ENCODE data around the gene SPIRE2.
"Not testable (repeated sequence)": the region's sequence is repeated elsewhere in the genome, so short reads cannot be mapped to it uniquely, and the experiment has no call there.

SPIRE2 gene

DNA sequence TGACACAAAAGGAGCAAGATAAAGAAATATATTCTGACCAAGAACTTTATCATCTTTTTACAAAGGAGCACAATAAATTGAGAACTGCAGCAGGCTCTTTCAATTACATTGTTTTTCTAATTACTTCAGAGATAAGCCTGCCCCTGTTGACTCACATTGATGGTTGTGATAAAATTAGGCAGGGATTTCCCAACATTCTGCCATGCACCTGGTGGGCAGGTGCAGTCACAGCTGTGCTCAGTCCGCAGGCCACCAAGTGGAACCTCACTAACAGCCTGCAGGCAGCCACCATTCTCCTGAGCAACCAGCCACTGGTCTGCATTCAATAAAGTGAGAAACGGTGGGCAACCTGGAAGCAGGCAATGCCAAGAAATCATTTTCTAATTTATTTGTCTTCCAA, 17.0 kb upstream of the SPIRE2 start:
- no peak for DNase-seq (ENCODE audit: low read depth)

GRCh38 chr16:89815639-89816348, 12.5 kb upstream of the SPIRE2 start:
- DNase-seq (ENCODE audit: low read depth) = no peak

- not testable (repeated sequence) for DNase-seq (ENCODE audit: low read depth)
Measured at GRCh38 chr16:89818851-89819403, 9.3 kb upstream of the SPIRE2 start.

GRCh38 chr16:89819448-89819847, 8.8 kb upstream of the SPIRE2 start:
- not testable (repeated sequence) for DNase-seq (ENCODE audit: low read depth)

DNA sequence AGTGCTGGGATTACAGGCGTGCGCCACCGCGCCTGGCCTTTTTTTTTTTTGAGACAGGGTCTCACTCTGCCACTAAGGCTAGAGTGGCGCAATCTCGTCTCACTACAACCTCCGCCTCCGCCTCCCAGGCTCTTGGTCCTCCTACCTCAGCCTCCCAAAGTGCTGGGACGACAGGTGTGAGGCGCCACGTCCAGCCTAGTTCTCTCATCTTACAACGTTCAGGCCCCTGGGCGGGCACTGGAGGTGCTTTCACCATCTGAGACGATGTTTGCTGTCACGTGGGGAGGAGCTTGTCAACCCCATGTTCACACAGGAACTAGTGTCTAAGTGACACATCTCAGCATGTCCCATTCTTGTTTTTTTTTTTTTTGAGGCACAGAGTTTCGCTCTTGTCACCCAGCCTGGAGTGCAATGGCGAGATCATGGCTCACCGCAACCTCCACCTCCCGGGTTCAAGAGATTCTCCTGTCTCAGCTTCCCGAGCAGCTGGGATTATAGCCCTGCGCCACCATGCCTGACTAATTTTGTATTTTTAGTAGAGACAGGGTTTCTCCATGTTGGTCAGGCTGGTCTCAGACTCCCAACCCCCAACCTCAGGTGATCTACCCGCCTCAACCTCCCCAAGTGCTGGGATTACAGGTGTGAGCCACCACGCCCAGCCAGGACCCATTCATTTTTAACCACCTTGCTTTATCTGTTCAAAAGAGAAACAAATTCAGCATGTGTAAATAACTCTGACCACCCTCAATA, 6.7 kb upstream of the SPIRE2 start:
- DNase-seq (ENCODE audit: low read depth) = no peak

- DNase-seq (ENCODE audit: low read depth) = no peak
Measured at GRCh38 chr16:89822188-89823086, 5.8 kb upstream of the SPIRE2 start.

DNA sequence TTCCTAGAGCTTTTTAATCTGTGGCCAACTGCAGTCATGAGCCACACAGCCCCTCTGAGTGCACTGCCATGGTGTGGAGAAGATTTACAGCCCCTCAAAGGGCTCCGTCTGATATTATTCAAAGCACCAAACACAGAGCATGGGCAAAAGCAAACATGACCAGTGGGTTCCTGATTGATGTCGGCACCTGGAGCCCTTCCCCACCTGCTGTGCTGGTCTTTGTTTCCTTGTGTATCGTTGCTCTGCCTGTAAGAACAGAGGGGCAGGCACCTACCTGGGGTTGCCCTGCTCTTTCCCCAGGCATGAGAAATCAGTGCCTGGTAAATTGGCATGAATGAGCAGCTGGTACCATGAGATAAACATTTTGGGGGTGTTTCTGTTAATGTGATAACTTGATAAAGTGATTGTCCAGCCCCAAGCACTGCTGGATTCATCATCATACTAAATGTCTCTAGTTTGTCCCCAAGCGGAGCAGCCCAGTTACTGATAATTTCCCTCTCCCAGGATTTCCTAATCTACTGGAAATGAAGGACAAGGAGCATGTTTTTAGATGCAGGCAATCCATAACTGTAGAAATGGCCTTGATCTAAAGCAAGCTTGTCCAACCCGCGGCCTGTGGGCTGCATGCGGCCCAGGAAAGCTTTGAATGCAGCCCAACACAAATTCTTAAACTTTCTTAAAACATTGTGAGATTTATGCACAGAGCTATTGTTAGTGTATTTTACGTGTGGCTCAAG, 5.0 kb upstream of the SPIRE2 start:
- no peak for DNase-seq (ENCODE audit: low read depth)

DNA sequence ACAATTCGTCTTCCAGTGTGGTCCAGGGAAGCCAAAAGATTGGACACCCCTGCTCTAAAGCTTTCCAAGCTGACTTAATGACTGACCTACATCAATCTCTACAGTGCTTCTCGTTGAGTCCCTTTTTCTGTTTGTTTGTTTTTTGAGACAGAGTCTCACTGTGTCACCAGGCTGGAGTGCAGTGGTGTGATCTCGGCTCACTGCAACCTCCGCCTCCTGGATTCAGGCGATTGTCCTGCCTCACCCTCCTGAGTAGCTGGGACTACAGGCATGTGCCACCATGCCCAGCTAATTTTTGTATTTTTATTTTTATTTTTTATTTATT, 4.5 kb upstream of the SPIRE2 start:
- not testable (repeated sequence) for DNase-seq (ENCODE audit: low read depth)

DNA sequence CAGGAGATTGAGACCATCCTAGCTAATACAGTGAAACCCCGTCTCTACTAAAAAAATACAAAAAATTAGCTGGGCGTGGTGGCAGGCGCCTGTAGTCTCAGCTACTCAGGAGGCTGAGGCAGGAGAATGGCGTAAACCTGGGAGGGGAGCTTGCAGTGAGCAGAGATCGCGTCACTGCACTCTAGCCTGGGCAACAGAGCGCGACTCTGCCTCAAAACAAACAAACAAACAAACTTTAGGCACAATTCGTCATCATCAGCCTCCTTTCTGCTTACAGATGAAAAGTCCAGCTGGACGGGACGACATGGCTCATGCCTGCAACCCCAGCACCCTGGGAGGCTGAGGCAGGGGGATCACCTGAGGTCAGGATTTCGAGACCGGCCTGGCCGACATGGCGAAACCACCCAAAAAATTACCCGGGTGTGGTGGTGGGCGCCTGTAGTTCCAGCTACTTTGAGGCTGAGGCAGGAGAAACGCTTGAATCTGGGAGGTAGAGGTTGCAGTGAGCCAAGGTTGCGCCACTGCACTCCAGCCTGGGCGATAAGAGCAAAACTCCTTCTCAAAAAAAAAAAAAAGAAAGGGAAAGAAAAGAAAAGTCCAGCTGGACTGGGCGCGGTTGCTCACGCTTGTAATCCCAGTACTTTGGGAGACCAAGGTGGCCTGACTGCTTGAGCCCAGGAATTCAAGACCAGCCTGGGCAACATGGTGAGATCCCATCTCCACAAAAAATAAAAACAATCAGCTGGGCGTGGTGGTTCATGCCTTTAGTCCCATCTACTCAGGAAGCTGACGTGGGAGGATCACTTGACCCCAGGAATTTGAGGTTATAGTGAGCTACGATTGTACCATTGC, 1.5 kb upstream of the SPIRE2 start:
- DNase-seq (ENCODE audit: low read depth) = no peak

DNA sequence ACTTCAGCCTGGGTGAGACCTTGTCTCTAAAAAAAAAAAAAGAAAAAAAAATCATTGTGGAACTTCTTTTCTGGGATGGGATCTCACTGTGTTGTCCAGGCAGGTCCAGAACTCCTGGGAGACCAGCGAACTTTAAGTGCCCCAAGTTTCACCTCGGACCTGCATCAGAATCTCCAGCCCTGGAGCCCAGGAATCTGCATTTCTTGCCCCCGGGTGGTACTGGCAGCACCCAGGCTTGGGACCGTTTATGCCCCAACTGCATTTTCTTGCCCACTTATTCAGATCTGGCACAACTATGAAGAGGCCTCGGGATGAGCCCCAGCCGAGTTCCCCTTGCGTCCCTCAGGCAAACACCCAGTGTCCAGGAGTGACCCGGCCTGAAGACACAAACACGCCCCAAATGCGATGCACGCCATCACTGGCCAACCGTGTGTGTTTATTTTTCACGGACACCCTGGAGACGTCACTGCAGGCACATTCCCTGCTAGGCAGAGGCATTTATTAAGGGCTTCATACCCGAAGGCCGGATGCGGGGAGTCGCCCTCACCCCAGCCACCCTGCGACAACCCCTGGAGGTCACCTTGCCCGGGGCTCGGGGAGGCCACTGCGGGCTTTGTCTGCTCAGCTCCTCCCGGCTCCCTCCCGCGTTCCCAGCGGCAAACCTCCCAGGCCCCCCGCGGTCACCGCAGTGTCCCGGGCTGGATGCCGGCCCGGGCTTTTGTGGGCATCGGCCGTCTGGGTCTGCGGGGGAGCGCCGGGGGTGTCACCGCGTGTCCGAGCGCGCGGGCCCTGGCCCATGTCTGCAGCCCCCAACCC, 684 bp upstream of the SPIRE2 start:
- DNase-seq (ENCODE audit: low read depth) = no peak

DNA sequence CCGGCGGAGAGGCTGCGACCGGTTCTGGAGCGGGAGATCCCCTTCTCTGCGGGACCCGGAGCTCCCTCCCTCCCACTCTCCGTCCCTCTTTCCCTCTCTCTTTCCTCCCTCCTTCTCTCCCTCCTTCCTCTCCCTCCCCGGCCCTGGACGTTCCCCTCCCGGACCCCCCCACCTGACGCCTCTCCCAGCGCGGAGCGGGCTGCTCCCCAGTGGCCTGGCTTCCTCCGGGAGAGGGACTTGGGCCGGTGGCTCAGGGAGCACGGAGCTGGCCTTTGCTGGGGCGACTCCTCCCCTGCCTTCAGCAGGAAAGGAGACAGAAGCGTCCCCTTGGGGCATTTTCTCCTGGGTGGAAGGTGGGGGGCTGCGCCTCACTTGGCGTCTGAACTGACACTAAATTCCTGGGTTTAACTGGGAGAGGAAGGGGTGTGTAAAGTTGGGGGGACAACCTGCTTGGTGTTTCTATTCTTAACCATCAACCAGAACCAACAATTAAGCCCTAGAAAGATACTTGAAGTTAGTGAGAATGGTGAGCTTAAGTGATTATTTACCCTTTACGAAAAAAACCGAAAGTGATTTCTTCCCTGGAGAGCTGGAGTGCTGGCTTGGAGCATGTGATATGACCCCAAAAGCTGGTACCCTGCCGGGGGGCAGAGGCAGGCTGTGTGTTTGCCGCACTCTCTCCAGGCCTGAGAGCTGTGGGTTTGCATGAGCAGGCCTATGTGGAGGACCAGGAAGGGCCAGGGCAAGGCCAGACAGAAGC, 775 bp downstream of the SPIRE2 start:
- DNase-seq (ENCODE audit: low read depth) = no peak

DNA sequence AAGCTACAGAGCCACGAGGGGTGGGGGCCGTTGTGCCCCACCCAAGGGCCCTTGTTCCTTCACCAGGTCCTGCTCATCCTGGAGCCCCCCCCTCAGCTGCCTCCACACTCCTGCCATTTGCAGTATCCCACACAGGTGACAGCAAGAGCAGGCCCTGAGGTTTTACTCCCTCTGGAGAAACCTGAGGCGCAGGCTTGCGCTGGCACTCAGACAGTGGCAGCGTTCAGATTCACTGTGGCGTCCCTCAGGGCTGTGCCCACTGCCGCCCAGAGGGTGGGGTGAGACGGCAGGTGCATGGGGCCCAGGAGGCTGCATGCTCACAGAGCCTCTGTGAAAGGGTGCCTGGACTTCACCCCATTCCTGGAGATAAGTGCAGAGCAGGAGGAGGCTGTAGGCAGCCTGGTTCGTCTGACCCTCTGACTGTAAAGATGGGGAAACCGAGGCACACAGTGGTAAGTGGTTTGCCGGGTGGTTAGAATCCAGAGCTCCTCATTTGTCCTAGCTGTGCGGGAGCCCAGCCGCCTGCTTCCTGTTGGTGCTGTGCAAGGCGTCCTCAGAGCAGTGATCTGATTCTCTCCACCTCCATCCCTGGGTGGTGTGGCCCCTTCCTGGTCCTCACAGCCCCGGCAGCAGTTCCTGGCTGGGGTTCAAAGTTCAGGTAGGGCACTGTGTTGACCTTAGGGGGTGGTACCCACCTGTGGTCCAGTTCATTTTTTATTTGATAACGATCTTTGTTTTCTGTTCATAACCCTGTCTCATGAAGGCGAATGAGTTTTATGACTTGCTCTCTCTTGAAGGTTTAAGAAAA, 1.6 kb downstream of the SPIRE2 start:
- DNase-seq (ENCODE audit: low read depth) = no peak

GRCh38 chr16:89831810-89832328, 3.6 kb downstream of the SPIRE2 start:
- DNase-seq (ENCODE audit: low read depth) = no peak

DNA sequence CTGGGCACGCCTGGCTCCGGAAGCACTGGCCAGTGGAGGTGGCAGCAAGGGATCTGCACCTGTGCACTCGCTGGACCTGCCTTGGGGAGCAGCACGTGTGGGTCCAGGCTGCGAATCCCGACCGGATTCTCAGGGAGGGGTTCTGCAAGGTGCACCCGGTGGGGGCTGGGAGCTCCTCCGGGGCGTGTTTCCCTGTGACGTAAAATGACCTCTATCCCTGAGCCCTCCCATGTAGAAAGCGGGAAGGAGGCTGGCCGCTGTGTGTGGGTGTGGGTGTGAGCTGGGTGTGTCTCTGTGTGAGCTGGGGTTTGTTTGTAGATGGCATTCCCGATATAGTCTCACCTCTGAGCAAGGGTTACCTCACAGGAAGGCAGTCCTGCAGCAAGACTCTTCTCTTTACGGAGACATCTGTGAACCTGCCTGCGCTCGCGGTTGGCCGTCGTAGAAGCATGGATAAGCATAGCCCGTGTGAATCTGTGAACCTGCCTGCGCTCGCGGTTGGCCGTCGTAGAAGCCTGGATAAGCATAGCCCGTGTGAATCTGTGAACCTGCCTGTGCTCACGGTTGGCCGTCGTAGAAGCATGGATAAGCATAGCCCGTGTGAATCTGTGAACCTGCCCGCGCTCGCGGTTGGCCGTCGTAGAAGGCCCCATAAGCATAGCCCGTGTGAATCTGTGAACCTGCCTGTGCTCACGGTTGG, 5.5 kb downstream of the SPIRE2 start:
- not testable (repeated sequence) for DNase-seq (ENCODE audit: low read depth)

DNA sequence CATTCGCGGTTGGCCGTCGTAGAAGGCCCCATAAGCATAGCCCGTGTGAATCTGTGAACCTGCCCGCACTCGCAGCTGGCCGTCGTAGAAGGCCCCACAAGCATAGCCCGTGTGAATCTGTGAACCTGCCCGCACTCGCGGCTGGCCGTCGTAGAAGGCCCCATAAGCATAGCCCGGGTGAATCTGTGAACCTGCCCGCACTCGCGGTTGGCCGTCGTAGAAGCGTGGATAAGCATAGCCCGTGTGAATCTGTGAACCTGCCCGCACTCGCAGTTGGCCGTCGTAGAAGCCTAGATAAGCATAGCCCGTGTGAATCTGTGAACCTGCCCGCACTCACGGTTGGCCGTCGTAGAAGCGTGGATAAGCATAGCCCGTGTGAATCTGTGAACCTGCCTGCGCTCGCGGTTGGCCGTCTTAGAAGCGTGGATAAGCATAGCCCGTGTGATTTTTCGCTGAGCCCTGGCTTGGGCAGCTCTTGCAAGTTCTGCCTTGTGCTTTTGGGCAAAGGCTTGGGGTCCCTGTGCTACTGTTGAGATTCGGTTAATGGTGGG, 6.6 kb downstream of the SPIRE2 start:
- DNase-seq (ENCODE audit: low read depth) = not testable (repeated sequence)

- not testable (repeated sequence) for DNase-seq (ENCODE audit: low read depth)
Measured at GRCh38 chr16:89836484-89836883, 8.2 kb downstream of the SPIRE2 start.

GRCh38 chr16:89837014-89837546, 8.8 kb downstream of the SPIRE2 start:
- no peak for DNase-seq (ENCODE audit: low read depth)

All from activated T-helper 1 cell treated with Interleukin-2 at 50 U/mL for 16 hours (primary cell).